ENCODE measurements around the gene AREL1.

GRCh38 chr14:74747237-74747636 lies 34.4 kb upstream of the AREL1 start:
- TF ChIP-seq CTCF (IDR thresholded peaks at IDR 0.05), result no peak
- no peak for TF ChIP-seq SIN3A (IDR thresholded peaks at IDR 0.05; ENCODE audit: borderline replicate concordance, insufficient read depth, low read depth, low read length)
- TF ChIP-seq REST (IDR thresholded peaks at IDR 0.05; ENCODE audit: insufficient read depth in 1 of 2, low read depth in 2 of 2, low read length in 1 of 2), result no peak
- TF ChIP-seq TCF7L2 (IDR thresholded peaks at IDR 0.05; ENCODE audit: low read depth, low read length), result no peak
- TF ChIP-seq POLR2AphosphoS5 (IDR thresholded peaks at IDR 0.05; ENCODE audit: low read depth, low read length), result no peak
